ENCODE measurements around the gene CCP110.

Gene CCP110

DNA sequence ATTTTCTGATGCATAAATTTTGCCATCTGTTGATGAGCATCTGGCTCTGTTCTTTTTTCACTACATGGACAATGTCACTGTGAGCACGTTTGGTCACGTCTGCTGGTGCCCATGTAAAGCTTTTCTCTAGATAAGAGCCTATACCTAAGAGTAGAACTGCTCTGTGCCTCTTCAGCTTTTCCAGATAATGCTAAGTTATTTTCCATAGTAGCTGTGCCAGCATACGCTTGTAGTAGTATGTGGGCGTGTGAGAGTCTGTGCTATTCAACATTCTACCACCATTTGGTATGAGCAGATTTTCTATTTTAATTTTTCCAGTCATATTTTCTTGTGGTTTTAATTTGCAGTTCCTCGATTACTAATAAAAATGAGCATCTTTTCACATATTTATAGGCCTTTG is 64.9 kb downstream of the CCP110 start:
- no peak for DNase-seq (ENCODE audit: insufficient read length, low spot score)
- no peak for FAIRE-seq
- TF ChIP-seq TAF1 (IDR thresholded peaks at IDR 0.05; ENCODE audit: low read depth, low read length) (no peak), POLR2A (IDR thresholded peaks at IDR 0.05; ENCODE audit: low read depth, low read length) (no peak), PAX5 (IDR thresholded peaks at IDR 0.05; ENCODE audit: insufficient read depth, low read length, severe bottlenecking) (no peak), SPI1 (IDR thresholded peaks at IDR 0.05; ENCODE audit: low read depth, low read length) (no peak), POLR2AphosphoS5 (IDR thresholded peaks at IDR 0.05; ENCODE audit: low read depth, low read length) (no peak), POU2F2 (IDR thresholded peaks at IDR 0.05; ENCODE audit: low read depth, low read length) (no peak)

DNA sequence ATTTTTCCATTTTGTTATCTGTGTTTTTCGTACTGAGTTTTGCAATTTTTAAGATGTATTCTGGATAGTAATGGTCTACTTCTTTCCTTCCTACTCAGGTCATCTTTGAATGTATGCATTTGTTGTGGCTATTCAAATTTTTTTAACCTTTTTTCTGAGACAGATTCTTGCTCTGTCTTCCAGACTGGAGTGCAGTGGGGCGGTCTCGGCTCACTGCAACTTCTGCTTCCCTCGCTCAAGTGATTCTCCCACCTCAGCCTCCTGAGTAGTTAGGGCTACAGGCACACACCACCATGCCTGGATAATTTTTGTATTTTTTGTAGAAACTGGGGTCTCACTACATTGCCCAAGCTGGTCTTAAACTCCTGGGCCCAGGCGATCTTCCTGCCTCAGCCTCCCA is 65.4 kb downstream of the CCP110 start:
- DNase-seq (ENCODE audit: insufficient read length, low spot score) (no peak), FAIRE-seq (no peak)
- no peak for TF ChIP-seq POLR2A (IDR thresholded peaks at IDR 0.05; ENCODE audit: low read depth, low read length)
- TF ChIP-seq POU2F2 (IDR thresholded peaks at IDR 0.05; ENCODE audit: low read depth, low read length), result no peak
- TF ChIP-seq TAF1 (IDR thresholded peaks at IDR 0.05; ENCODE audit: low read depth, low read length), result no peak
- no peak for TF ChIP-seq POLR2AphosphoS5 (IDR thresholded peaks at IDR 0.05; ENCODE audit: low read depth, low read length)
- no peak for TF ChIP-seq SPI1 (IDR thresholded peaks at IDR 0.05; ENCODE audit: low read depth, low read length)
- no peak for TF ChIP-seq PAX5 (IDR thresholded peaks at IDR 0.05; ENCODE audit: insufficient read depth, low read length, severe bottlenecking)

DNA sequence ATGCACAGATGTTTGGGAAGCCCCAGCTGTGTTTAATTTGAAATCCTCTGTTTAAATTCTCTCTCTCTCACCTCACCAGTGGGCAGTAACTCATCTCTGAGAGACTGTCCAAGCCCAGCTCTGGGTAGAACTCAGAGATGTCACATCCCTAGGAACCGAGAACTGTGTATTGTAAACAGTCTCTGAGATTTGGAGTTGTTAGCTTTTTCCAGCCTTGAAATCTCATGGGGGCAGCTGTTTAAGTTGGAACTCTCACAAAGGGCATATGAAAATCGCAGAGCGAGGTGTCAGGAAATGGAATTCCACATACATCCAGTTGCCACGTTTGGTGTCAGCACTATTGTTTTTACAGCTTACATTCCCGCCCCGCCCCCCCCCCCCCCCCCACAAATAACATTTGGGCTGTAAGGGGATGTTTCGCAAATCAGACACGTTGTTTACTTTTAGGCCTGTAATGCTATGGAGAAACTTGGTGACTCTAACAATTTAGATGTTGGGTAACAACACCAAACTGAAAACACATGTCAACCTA is 66.1 kb downstream of the CCP110 start:
- no peak for FAIRE-seq
- no peak for TF ChIP-seq PAX5 (IDR thresholded peaks at IDR 0.05; ENCODE audit: insufficient read depth, low read length, severe bottlenecking)
- DNase-seq (ENCODE audit: insufficient read length, low spot score), result no peak

DNA sequence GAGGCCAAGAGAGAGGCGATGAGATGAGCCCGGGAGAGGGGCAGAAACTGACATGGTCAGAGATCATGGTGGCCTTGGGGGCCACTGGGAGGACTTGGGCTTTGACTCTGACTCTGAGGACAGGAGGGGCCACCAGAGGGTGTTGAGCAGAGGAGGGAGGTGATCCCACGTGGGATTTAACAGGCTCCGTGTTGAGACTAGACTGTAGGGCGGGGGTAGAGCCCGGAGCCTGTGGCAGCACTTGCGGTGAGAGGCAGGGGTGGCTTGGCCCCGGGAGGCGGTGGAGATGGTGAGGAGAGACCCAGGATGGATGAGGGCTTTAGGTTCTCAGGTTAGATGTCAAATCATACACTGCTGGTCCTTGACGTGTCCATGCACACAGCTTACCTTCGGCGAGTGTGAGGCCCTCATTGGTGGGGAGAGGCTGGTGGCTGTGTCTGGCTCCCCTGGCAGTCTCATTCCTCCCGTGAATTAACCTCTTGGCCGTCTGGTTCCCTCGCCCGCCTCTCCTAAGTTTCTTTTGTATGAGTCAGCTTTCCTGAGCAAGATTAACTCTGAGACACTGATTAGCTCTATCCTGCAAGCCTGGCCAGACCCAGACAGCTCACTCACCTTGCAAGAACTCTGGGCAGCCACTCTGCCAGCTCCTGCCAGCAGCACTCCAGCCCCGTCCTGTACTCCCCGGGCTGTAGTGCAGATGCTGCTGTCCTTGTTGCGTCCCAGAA is 71.5 kb downstream of the CCP110 start:
- no peak for FAIRE-seq
- DNase-seq (ENCODE audit: insufficient read length, low spot score), result no peak
- no peak for TF ChIP-seq TAF1 (IDR thresholded peaks at IDR 0.05; ENCODE audit: low read depth, low read length)
- TF ChIP-seq PAX5 (IDR thresholded peaks at IDR 0.05; ENCODE audit: insufficient read depth, low read length, severe bottlenecking), result no peak
- no peak for TF ChIP-seq POLR2A (IDR thresholded peaks at IDR 0.05; ENCODE audit: low read depth, low read length)
- no peak for TF ChIP-seq POLR2AphosphoS5 (IDR thresholded peaks at IDR 0.05; ENCODE audit: low read depth, low read length)
- no peak for TF ChIP-seq SPI1 (IDR thresholded peaks at IDR 0.05; ENCODE audit: low read depth, low read length)
- TF ChIP-seq POU2F2 (IDR thresholded peaks at IDR 0.05; ENCODE audit: low read depth, low read length), result no peak

DNA sequence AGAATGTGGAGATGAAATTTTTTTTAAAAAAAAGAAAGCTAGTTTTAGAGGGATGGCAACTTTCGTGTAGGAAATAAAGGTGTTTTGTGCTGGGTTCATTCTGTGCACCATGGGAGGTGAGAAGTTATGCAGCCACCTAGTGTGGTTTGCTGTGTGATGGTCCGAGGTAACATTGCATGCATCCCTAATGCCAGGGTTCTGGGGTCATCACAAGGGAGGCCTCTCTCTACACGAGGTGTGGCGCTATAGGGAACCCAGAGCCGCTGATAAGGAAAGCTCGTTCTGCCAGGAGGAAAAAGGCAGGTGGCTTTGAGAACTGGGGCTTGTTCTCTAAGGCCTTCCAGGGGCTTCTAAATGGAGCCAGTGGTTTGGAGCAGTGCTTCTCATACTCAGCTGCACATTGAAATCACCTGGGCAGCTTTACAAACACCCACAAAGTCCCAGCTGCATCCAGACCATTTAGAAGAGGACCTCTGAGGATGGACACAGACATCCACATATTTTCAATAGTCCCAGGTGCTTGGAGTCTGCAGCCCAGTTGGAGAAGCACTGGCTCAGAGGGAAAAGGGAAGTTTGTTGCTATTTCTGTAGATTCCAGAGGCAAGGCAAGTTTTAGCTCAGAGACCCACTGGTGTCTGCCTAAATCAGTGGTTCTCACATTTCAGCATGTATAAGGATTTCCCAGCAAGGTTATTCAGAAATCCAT is 75.2 kb downstream of the CCP110 start:
- TF ChIP-seq PAX5 (IDR thresholded peaks at IDR 0.05; ENCODE audit: insufficient read depth, low read length, severe bottlenecking), result no peak
- no peak for TF ChIP-seq POU2F2 (IDR thresholded peaks at IDR 0.05; ENCODE audit: low read depth, low read length)
- no peak for TF ChIP-seq SPI1 (IDR thresholded peaks at IDR 0.05; ENCODE audit: low read depth, low read length)
- no peak for TF ChIP-seq POLR2A (IDR thresholded peaks at IDR 0.05; ENCODE audit: low read depth, low read length)
- TF ChIP-seq TAF1 (IDR thresholded peaks at IDR 0.05; ENCODE audit: low read depth, low read length), result no peak
- no peak for TF ChIP-seq POLR2AphosphoS5 (IDR thresholded peaks at IDR 0.05; ENCODE audit: low read depth, low read length)
- no peak for FAIRE-seq
- no peak for DNase-seq (ENCODE audit: insufficient read length, low spot score)

DNA sequence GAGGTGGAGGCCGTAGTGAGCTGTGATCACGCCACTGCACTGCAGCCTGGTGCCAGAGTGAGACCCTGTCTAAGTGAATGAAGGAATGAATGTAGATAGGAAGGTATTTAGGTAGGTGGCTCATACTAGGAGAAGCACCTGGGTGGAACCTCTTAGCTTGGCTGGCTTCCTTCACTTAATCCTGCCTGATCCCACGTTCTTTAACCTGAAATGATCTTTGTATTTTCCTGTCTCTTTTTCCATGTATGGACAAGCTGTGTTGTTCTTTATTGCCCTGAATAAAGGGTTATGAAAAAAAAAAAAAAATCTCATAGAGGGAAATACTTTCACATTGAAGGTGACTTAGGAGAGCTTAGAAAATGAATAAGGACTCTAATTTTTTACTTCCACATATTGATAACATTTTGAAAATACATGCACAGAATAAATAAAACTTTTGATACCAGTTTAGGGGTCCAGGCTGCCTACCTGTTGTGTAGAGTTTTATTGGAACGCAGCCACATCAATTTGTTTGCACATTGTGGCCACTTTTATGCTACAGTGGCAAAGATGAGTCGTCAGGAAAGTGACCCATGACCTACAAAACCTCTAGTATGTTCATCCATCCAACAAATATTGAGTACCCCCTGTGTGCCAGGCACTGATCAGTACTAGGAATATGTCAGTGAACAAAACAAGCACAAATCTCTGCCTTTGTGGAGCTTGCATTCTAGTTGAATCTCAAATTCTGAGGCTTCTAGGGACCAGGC is 76.4 kb downstream of the CCP110 start:
- no peak for TF ChIP-seq POU2F2 (IDR thresholded peaks at IDR 0.05; ENCODE audit: low read depth, low read length)
- no peak for TF ChIP-seq POLR2A (IDR thresholded peaks at IDR 0.05; ENCODE audit: low read depth, low read length)
- TF ChIP-seq POLR2AphosphoS5 (IDR thresholded peaks at IDR 0.05; ENCODE audit: low read depth, low read length), result no peak
- no peak for TF ChIP-seq TAF1 (IDR thresholded peaks at IDR 0.05; ENCODE audit: low read depth, low read length)
- no peak for TF ChIP-seq PAX5 (IDR thresholded peaks at IDR 0.05; ENCODE audit: insufficient read depth, low read length, severe bottlenecking)
- TF ChIP-seq SPI1 (IDR thresholded peaks at IDR 0.05; ENCODE audit: low read depth, low read length), result no peak
- FAIRE-seq (no peak), DNase-seq (ENCODE audit: insufficient read length, low spot score) (no peak)

DNA sequence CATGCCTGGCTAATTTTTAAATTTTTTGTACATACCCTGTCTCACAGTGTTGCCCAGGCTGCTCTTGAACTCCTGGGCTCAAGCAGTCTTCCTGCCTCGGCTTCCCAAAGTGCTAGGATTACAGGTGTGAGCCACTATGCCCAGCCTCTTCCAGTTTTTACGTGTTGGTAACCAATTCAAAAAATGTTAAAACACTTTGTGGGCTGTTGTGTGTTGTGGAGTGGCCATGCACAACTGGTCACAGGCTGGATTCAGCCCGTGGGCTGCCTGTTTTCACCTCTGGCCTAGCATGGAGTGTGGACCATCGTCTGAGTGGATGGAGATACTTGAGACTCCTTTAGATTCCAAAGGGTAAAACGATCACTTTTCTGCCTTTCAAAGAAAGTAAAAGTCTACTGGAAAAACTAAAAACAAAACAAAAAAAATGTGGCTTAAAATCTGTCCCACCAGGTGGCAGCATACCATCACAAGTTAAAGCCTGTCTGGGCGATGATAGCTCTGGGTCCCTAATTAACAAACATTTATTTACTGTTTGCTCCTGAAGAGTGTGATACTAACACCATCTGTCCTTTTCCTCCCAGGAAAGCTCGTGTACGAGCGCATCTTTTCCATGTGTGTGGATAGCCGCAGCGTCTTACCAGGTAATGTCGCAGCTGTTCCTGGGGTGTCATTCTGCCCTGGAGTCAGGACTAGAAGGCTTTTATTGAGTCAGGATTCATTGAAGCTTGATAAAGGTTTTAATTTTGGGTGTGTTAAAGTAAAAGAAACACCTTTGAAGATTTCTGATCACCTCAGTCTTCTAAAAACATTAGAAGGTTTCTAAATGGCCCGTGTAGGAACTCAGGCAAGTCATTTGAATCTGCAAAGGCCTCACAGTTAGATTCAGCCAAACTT is 77.6 kb downstream of the CCP110 start:
- DNase-seq (ENCODE audit: insufficient read length, low spot score) (no peak), FAIRE-seq (no peak)
- TF ChIP-seq PAX5 (IDR thresholded peaks at IDR 0.05; ENCODE audit: insufficient read depth, low read length, severe bottlenecking), result no peak
- TF ChIP-seq POLR2A (IDR thresholded peaks at IDR 0.05; ENCODE audit: low read depth, low read length), result no peak
- no peak for TF ChIP-seq TAF1 (IDR thresholded peaks at IDR 0.05; ENCODE audit: low read depth, low read length)
- TF ChIP-seq POU2F2 (IDR thresholded peaks at IDR 0.05; ENCODE audit: low read depth, low read length), result no peak
- TF ChIP-seq SPI1 (IDR thresholded peaks at IDR 0.05; ENCODE audit: low read depth, low read length), result no peak
- TF ChIP-seq POLR2AphosphoS5 (IDR thresholded peaks at IDR 0.05; ENCODE audit: low read depth, low read length), result no peak
